PC-9 (cell line): ENCODE results near the gene FREM2. TPM values are rescaled to one million over a fixed set of nuclear protein-coding genes. Genes with fewer than 3 reads are reported as not detected.

Experiments
- BruUV-seq: library from RNA; stranded (reverse); fragments of 400-500 nt; replicated peaks from 2 replicates; lab custom pipeline; 2021; lab: Mats Ljungman, UMichigan
- CTCF ChIA-PET: fragments of 300-600 bp; sonication (Branson Sonifier 250); formaldehyde crosslinking; loops from one replicate; lab custom pipeline; 2022; ENCODE audit warnings: antibody characterized with exemption; lab: Charles Lee
- POLR2A ChIA-PET: fragments of 300-600 bp; sonication (Branson Sonifier 250); formaldehyde crosslinking; loops from one replicate; lab custom pipeline; 2022; ENCODE audit warnings: antibody characterized with exemption; ENCODE audit not compliant: unreplicated experiment; lab: Charles Lee
- DNase-seq, 2 experiments: peaks; one replicate each; pipeline versions ENCODE4 v3.0.0 to v3.0.0-alpha.2; 2015 to 2022; ENCODE audit warnings: mixed read lengths in 1 of 2
- H2AFZ ChIP-seq: fragments of 200-600 bp; sonication (generic); 2 replicates; pipeline ENCODE4 v1.8.1; 2017; ENCODE audit warnings: antibody characterized with exemption
- H3F3A ChIP-seq: fragments of 200-600 bp; sonication (generic); 2 replicates; pipeline ENCODE4 v1.8.1; 2017; ENCODE audit warnings: antibody characterized with exemption, mild to moderate bottlenecking, low read depth; ENCODE audit not compliant: insufficient read depth
- H3K27ac ChIP-seq: fragments of 200-600 bp; sonication (generic); 2 replicates; pipeline ENCODE4 v1.6.1; 2016; ENCODE audit warnings: mixed run types
- H3K27me3 ChIP-seq: fragments of 200-600 bp; sonication (generic); 2 replicates; pipeline ENCODE4 v1.6.1; 2016; ENCODE audit warnings: low read depth, mixed run types; ENCODE audit not compliant: insufficient read depth
- H3K36me3 ChIP-seq: fragments of 200-600 bp; sonication (generic); 2 replicates; pipeline ENCODE4 v1.6.1; 2016; ENCODE audit warnings: low read depth, mixed run types
- H3K4me1 ChIP-seq: fragments of 200-600 bp; sonication (generic); replicated peaks from 2 replicates; pipeline ENCODE4 v1.6.1; 2016; ENCODE audit warnings: mixed run types; ENCODE audit not compliant: insufficient read depth
- H3K4me2 ChIP-seq: fragments of 200-600 bp; sonication (generic); 2 replicates; pipeline ENCODE4 v1.6.1; 2017; ENCODE audit warnings: mixed run types
- H3K4me3 ChIP-seq: fragments of 200-600 bp; sonication (generic); 2 replicates; pipeline ENCODE4 v1.6.1; 2016; ENCODE audit warnings: mixed run types
- H3K79me2 ChIP-seq: fragments of 200-600 bp; sonication (generic); 2 replicates; pipeline ENCODE4 v1.6.1; 2017; ENCODE audit warnings: low read depth, mixed run types
- H3K9me2 ChIP-seq: fragments of 200-600 bp; sonication (generic); 2 replicates; pipeline ENCODE4 v1.8.1; 2017; ENCODE audit warnings: mild to moderate bottlenecking; ENCODE audit not compliant: insufficient read depth
- H3K9me3 ChIP-seq: fragments of 200-600 bp; sonication (generic); 2 replicates; pipeline ENCODE4 v1.8.1; 2016; ENCODE audit warnings: low read depth; ENCODE audit not compliant: insufficient read depth
- H4K20me1 ChIP-seq: fragments of 200-600 bp; sonication (generic); 2 replicates; pipeline ENCODE4 v1.8.1; 2017; ENCODE audit not compliant: insufficient read depth
- EZH2 ChIP-seq: fragments of 200-600 bp; sonication (generic); IDR thresholded peaks from 2 replicates; pipeline ENCODE4 v1.8.0; 2017; ENCODE audit warnings: antibody characterized with exemption, low read depth
- intact Hi-C: fragments of 100-400 bp; cut with micrococcal nuclease; formaldehyde crosslinking; loops from one replicate; pipeline ENCODE4 v1.10.0; 2022; ENCODE audit not compliant: unreplicated experiment
- total RNA-seq: library from RNA; stranded (reverse); gene quantifications from 2 replicates; pipeline ENCODE4 v1.2.3, GENCODE V29; 2021
- TF ChIP-seq, protein P1 (sequence below): fragments of 200-600 bp; sonication (generic); conservative IDR thresholded peaks from 2 replicates; pipeline ENCODE4 v1.6.1; 2017; ENCODE audit warnings: mixed run types, antibody characterized with exemption, mild to moderate bottlenecking, moderate library complexity

Gene FREM2
- total RNA-seq, 1 experiment from 2014 or later: 0.65 TPM

DNA sequence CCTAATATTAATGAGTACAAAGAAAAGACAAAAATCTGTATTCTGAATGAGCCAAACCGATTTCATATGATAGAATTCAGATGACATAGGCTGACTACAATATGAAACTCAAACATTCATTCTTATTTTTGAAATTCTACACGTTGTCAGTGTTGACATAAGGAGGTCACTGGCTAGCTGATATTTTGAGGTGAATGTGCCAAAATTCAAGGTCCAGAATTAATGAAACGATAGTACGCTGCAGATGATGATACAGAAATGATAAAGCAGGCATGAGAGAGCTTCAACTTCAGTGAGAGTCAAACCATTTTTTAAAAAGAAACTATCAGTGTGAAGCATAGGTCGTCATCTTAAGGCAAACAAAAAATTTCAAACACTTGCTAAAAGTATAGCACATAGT lies 88.2 kb downstream of the FREM2 start:
- H3K4me1 ChIP-seq: no peaks in the 10 kb centered on the region
- DNase-seq: no peak
- H4K20me1 ChIP-seq: no peaks in the 10 kb centered on the region
- H3K27me3 ChIP-seq: no peaks in the 10 kb centered on the region
- no peaks in the 10 kb centered on the region for H3F3A ChIP-seq
- H3K9me3 ChIP-seq: no peaks in the 10 kb centered on the region
- ChIA-PET CTCF (no interaction called here), POLR2A (no interaction called here)
- H3K79me2 ChIP-seq: no peaks in the 10 kb centered on the region
- no peaks in the 10 kb centered on the region for H3K9me2 ChIP-seq
- no peaks in the 10 kb centered on the region for H3K36me3 ChIP-seq
- H3K27ac ChIP-seq: no peak overlapping the region
- no peak overlapping the region for H3K4me2 ChIP-seq
- BruUV-seq: no TSS peak
- intact Hi-C loops: no loop called here
- no peak overlapping the region for H3K4me3 ChIP-seq
- TF ChIP-seq, protein P1, sequence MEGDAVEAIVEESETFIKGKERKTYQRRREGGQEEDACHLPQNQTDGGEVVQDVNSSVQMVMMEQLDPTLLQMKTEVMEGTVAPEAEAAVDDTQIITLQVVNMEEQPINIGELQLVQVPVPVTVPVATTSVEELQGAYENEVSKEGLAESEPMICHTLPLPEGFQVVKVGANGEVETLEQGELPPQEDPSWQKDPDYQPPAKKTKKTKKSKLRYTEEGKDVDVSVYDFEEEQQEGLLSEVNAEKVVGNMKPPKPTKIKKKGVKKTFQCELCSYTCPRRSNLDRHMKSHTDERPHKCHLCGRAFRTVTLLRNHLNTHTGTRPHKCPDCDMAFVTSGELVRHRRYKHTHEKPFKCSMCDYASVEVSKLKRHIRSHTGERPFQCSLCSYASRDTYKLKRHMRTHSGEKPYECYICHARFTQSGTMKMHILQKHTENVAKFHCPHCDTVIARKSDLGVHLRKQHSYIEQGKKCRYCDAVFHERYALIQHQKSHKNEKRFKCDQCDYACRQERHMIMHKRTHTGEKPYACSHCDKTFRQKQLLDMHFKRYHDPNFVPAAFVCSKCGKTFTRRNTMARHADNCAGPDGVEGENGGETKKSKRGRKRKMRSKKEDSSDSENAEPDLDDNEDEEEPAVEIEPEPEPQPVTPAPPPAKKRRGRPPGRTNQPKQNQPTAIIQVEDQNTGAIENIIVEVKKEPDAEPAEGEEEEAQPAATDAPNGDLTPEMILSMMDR: no peak
- TF ChIP-seq EZH2: no peak
- no peak overlapping the region for H2AFZ ChIP-seq

GRCh38 chr13:38777347-38778119 lies 90.7 kb downstream of the FREM2 start:
- no peaks in the 10 kb centered on the region for H3K36me3 ChIP-seq
- no peaks in the 10 kb centered on the region for H3K27me3 ChIP-seq
- H3K9me3 ChIP-seq: no peaks in the 10 kb centered on the region
- no peak for DNase-seq
- ChIA-PET CTCF (no interaction called here), POLR2A (no interaction called here)
- no TSS peak for BruUV-seq
- no peak overlapping the region for H3K4me2 ChIP-seq
- H3K4me3 ChIP-seq: no peak overlapping the region
- no peak overlapping the region for H2AFZ ChIP-seq
- no peaks in the 10 kb centered on the region for H3K79me2 ChIP-seq
- H3K9me2 ChIP-seq: no peaks in the 10 kb centered on the region
- no peaks in the 10 kb centered on the region for H3F3A ChIP-seq
- H3K4me1 ChIP-seq: no peaks in the 10 kb centered on the region
- H3K27ac ChIP-seq: no peak overlapping the region
- intact Hi-C loops: no loop called here
- no peaks in the 10 kb centered on the region; the same call in 1 of the 2 replicates for H4K20me1 ChIP-seq
- TF ChIP-seq, protein P1: no peak
- TF ChIP-seq EZH2: no peak

DNA sequence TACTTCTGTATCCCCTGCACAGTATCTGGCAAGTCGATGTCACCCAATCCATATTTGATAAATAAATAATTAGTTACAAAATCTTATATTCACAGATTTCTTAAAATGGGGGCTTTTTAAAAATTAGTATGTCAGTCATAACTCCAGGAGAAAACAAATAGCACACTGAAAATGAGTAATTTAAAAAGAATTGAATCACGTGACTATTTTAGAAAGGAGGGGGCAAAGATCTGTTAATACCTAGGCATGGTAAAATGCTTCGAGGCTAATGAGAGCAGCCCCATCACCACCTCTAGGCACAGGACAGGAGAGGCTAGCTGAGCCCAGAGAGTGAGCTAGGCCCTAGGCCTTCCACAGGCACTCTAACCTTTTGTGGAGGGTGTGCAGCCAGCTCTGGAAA lies 94.7 kb downstream of the FREM2 start:
- Histone ChIP-seq H3K4me2 (no peak overlapping the region), H3K27me3 (no peaks in the 10 kb centered on the region), H3K79me2 (no peaks in the 10 kb centered on the region), H3F3A (no peaks in the 10 kb centered on the region), H3K9me2 (no peaks in the 10 kb centered on the region), H3K9me3 (no peaks in the 10 kb centered on the region), H3K27ac (no peak overlapping the region), H3K36me3 (no peaks in the 10 kb centered on the region), H2AFZ (no peak overlapping the region), H4K20me1 (no peaks in the 10 kb centered on the region; the same call in 1 of the 2 replicates), H3K4me3 (no peak overlapping the region), H3K4me1 (no peaks in the 10 kb centered on the region)
- POLR2A ChIA-PET: no interaction called here
- no peak for DNase-seq
- intact Hi-C loops: no loop called here
- no TSS peak for BruUV-seq
- CTCF ChIA-PET: no interaction called here
- TF ChIP-seq EZH2: no peak
- TF ChIP-seq, protein P1: no peak
